Fibroblast of lung (primary cell): Measurements from ENCODE around the gene AZU1. TPM values are rescaled to one million over a fixed set of nuclear protein-coding genes. Genes with fewer than 3 reads are reported as not detected.
"Not testable (repeated sequence)": the region's sequence is repeated elsewhere in the genome, so short reads cannot be mapped to it uniquely, and the experiment has no call there.

ENCODE experiments used
- DNase-seq, 2 donors: peaks; one replicate each; pipeline versions ENCODE4 v3.0.0 to v3.0.0-alpha.2; 2010; ENCODE audit warnings: low read depth in 2 of 2
- H2AFZ ChIP-seq: 2 replicates; pipeline ENCODE4 v1.5.1; 2012; ENCODE audit warnings: low read length, control low read depth, inconsistent platforms
- H3K27ac ChIP-seq: 2 replicates; pipeline ENCODE4 v1.5.1; 2011; ENCODE audit warnings: low read length, control low read depth; ENCODE audit not compliant: insufficient read depth
- H3K27me3 ChIP-seq: 2 replicates; pipeline ENCODE4 v1.5.1; 2011; ENCODE audit warnings: mild to moderate bottlenecking, low read length; ENCODE audit not compliant: control insufficient read depth, insufficient read depth
- H3K36me3 ChIP-seq: 2 replicates; pipeline ENCODE4 v1.5.1; 2011; ENCODE audit warnings: low read length; ENCODE audit not compliant: control insufficient read depth, insufficient read depth
- H3K4me1 ChIP-seq: 2 replicates; pipeline ENCODE4 v1.5.1; 2011; ENCODE audit warnings: low read length; ENCODE audit not compliant: control insufficient read depth, insufficient read depth; ENCODE audit errors: extremely low read depth
- H3K4me2 ChIP-seq: 2 replicates; pipeline ENCODE4 v1.5.1; 2011; ENCODE audit warnings: low read length, control low read depth; ENCODE audit not compliant: insufficient read depth; ENCODE audit errors: extremely low read depth
- H3K4me3 ChIP-seq, 4 experiments: fragments of 200-600 bp in 1 of 4; sonication (generic) in 1 of 4; replicated peaks in 1 of 4; 2 replicates each; pipeline ENCODE4 v1.5.1; 2011 to 2016; ENCODE audit warnings: low read length in 4 of 4, low read depth in 3 of 4, mild to moderate bottlenecking in 3 of 4, control low read depth in 2 of 4, inconsistent platforms in 1 of 4, mixed read lengths in 1 of 4; ENCODE audit not compliant: insufficient read depth in 1 of 4; ENCODE audit errors: control extremely low read depth in 1 of 4
- H3K79me2 ChIP-seq: 2 replicates; pipeline ENCODE4 v1.5.1; 2012; ENCODE audit warnings: mild to moderate bottlenecking, low read length, inconsistent platforms; ENCODE audit not compliant: control insufficient read depth, insufficient read depth
- H3K9ac ChIP-seq: 2 replicates; pipeline ENCODE4 v1.5.1; 2011; ENCODE audit warnings: mild to moderate bottlenecking, low read length, control low read depth; ENCODE audit not compliant: insufficient read depth
- H3K9me3 ChIP-seq: 2 replicates; pipeline ENCODE4 v1.5.1; 2012; ENCODE audit warnings: low read depth, low read length; ENCODE audit not compliant: control insufficient read depth, insufficient read depth
- H4K20me1 ChIP-seq: 2 replicates; pipeline ENCODE4 v1.5.1; 2011; ENCODE audit warnings: low read length; ENCODE audit not compliant: control insufficient read depth, insufficient read depth; ENCODE audit errors: extremely low read depth
- EZH2 ChIP-seq: IDR thresholded peaks from 2 replicates; pipeline ENCODE4 v1.5.1; 2012; ENCODE audit warnings: low read length, control low read depth, mild to moderate bottlenecking; ENCODE audit errors: missing control alignments
- polyA plus RNA-seq, 2 donors: library from polyadenylated mRNA; depleted of rRNA in 1 of 2; stranded (reverse) in 1 of 2; unstranded in 1 of 2; fragments of >200 nt; gene quantifications; 2 replicates each; pipeline ENCODE4 v1.2.1, GENCODE V29; 2011 to 2012; ENCODE audit warnings: missing spikeins in 1 of 2
- total RNA-seq: library from RNA; depleted of rRNA; stranded (reverse); fragments of >200 nt; gene quantifications from 2 replicates; pipeline ENCODE4 v1.2.1, GENCODE V29; 2014
- TF ChIP-seq, protein P1 (sequence below), 2 donors: IDR thresholded peaks in 1 of 2; conservative IDR thresholded peaks in 1 of 2; 1 replicate in 1 of 2; 2 replicates in 1 of 2; pipeline ENCODE4 v1.5.1; 2011 to 2012; ENCODE audit warnings: low read length in 2 of 2, control low read depth in 1 of 2, inconsistent platforms in 1 of 2, low read depth in 1 of 2, mild to moderate bottlenecking in 1 of 2

The AZU1 gene
- total and polyA plus RNA-seq, 2 donors (not counting 1 experiment from before 2014, with no cell fraction given) = 0.17 TPM; not detected in 1

DNA sequence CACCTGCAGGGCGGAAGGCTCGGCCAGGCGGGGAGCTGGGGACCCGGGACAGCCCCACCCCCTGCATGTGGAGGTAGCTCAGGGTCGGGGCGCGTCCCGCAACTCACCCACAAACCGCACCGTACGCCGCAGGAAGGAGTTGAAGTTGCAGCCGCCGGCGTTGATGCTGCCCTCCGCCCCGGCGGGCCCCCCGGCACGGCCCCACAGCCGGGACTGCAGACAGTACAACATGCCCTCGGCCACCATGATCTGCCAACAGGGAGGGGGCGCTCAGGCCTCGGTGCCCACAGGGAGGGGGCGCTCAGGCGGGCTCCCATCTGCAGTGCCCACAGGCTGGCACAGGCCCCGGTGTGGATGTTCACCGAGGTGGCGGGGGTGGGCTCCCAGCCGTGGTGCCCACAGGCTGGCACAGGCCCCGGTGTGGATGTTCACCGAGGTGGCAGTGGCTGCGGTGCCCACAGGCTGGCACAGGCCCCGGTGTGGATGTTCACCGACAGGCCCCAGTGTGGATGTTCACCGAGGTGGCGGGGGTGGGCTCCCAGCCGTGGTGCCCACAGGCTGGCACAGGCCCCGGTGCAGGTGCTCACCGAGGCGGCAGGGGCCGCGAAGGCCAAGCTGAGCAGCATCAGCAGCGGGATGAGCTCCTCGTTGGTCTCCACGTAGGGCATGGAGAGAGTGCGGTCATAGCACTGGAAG lies 12.4 kb upstream of the AZU1 start:
- H4K20me1 ChIP-seq = no peaks in the 10 kb centered on the region
- no peaks in the 10 kb centered on the region for H3K27me3 ChIP-seq
- no peak overlapping the region for H3K4me3 ChIP-seq
- no peak for DNase-seq
- no peak overlapping the region for H2AFZ ChIP-seq
- no peaks in the 10 kb centered on the region for H3K4me1 ChIP-seq
- no peak overlapping the region for H3K27ac ChIP-seq
- H3K9me3 ChIP-seq = no peaks in the 10 kb centered on the region
- H3K36me3 ChIP-seq = peaks cover 29% of the 10 kb centered on the region
- no peak for TF ChIP-seq EZH2
- TF ChIP-seq, protein P1, sequence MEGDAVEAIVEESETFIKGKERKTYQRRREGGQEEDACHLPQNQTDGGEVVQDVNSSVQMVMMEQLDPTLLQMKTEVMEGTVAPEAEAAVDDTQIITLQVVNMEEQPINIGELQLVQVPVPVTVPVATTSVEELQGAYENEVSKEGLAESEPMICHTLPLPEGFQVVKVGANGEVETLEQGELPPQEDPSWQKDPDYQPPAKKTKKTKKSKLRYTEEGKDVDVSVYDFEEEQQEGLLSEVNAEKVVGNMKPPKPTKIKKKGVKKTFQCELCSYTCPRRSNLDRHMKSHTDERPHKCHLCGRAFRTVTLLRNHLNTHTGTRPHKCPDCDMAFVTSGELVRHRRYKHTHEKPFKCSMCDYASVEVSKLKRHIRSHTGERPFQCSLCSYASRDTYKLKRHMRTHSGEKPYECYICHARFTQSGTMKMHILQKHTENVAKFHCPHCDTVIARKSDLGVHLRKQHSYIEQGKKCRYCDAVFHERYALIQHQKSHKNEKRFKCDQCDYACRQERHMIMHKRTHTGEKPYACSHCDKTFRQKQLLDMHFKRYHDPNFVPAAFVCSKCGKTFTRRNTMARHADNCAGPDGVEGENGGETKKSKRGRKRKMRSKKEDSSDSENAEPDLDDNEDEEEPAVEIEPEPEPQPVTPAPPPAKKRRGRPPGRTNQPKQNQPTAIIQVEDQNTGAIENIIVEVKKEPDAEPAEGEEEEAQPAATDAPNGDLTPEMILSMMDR (conservative IDR thresholded peaks at IDR 0.05 in 1 of 2, IDR thresholded peaks at IDR 0.05 in 1 of 2; ENCODE audit: low read depth in 1 of 2, low read length in 2 of 2) = no peak
- no peak overlapping the region for H3K9ac ChIP-seq
- H3K4me2 ChIP-seq = no peak overlapping the region
- H3K79me2 ChIP-seq = peaks cover 2% of the 10 kb centered on the region

DNA sequence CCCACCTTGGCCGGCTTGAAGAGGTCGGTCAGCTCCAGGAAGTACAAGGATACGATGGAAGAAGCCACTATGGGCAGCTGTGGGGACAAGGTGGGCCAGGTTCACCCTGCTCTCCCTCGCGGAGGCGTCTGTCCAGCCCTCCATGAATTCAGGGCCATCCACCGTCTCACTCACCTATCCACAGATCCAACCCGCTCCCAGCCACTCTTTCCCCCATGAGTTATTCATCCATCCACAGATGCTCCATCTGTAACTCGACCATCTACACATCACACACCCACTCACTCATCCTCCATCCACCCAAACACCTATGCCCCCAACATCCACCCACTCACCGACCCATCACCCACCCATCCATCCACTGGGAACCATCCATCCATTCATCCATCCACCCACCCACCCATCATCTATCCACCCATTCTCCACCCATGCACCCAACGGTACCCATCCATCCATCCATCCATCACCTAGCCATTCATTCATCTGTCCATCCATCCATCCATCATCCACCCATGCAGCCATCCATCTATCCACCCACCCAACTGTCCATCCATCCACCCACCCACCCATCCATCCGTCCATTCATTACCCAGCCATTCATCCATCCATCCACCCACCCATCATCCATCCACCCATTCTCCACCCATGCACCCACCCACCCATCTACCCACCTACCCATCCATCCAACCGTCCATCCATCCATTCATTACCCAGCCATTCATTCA lies 11.7 kb upstream of the AZU1 start:
- no peak for DNase-seq
- no peak overlapping the region for H3K9ac ChIP-seq
- H3K4me1 ChIP-seq = no peaks in the 10 kb centered on the region
- peaks cover 24% of the 10 kb centered on the region for H3K36me3 ChIP-seq
- no peak for TF ChIP-seq EZH2
- TF ChIP-seq, protein P1 (conservative IDR thresholded peaks at IDR 0.05 in 1 of 2, IDR thresholded peaks at IDR 0.05 in 1 of 2; ENCODE audit: low read depth in 1 of 2, low read length in 2 of 2) = no peak
- H3K27ac ChIP-seq = no peak overlapping the region
- no peaks in the 10 kb centered on the region for H3K27me3 ChIP-seq
- no peaks in the 10 kb centered on the region for H3K9me3 ChIP-seq
- no peaks in the 10 kb centered on the region for H3K79me2 ChIP-seq
- no peak overlapping the region for H2AFZ ChIP-seq
- H3K4me3 ChIP-seq = no peak overlapping the region
- no peak overlapping the region for H3K4me2 ChIP-seq
- H4K20me1 ChIP-seq = no peaks in the 10 kb centered on the region

DNA sequence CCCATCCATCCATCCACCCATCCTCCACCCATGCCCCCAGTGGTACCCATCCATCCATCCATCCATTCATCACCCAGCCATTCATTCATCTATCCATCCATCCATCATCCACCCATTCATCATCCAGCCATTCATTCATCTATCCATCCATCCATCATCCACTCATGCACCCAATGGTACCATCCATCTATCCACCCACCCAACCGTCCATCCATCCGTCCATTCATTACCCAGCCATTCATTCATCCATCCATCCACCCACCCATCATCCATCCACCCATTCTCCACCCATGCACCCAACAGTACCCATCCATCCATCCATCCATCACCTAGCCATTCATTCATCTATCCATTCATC lies 11.2 kb upstream of the AZU1 start:
- H3K36me3 ChIP-seq = peaks cover 21% of the 10 kb centered on the region
- no peak overlapping the region for H3K4me2 ChIP-seq
- H3K27me3 ChIP-seq = no peaks in the 10 kb centered on the region
- no peaks in the 10 kb centered on the region for H3K4me1 ChIP-seq
- H2AFZ ChIP-seq = no peak overlapping the region
- no peak overlapping the region for H3K27ac ChIP-seq
- H3K9me3 ChIP-seq = no peaks in the 10 kb centered on the region
- H3K9ac ChIP-seq = no peak overlapping the region
- TF ChIP-seq EZH2 = no peak
- TF ChIP-seq, protein P1 (conservative IDR thresholded peaks at IDR 0.05 in 1 of 2, IDR thresholded peaks at IDR 0.05 in 1 of 2; ENCODE audit: low read depth in 1 of 2, low read length in 2 of 2) = no peak
- H3K4me3 ChIP-seq = no peak overlapping the region
- no peaks in the 10 kb centered on the region for H3K79me2 ChIP-seq
- no peaks in the 10 kb centered on the region for H4K20me1 ChIP-seq
- no peak for DNase-seq

DNA sequence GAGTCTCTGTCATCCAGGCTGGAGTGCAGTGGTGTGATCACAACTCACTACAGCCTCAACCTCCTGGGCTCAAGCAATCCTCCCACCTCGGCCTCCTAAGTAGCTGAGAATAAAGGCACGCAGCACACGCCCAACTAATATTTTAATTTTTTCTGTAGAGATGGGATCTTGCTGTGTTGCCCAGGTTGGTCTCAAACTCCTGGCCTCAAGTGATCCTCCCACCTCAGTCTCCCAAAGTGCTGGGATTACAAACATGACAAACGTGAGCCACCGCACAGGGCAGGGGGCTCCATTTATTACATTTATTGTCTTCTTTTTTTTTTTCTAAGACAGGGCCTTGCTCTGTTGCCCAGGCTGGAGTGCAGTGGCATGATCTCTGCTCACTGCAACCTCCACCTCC lies 7.4 kb upstream of the AZU1 start:
- not testable (repeated sequence) for DNase-seq, H3K27ac ChIP-seq, H3K4me2 ChIP-seq, H3K4me1 ChIP-seq, H3K79me2 ChIP-seq, H3K27me3 ChIP-seq, H3K9ac ChIP-seq, H2AFZ ChIP-seq, H3K4me3 ChIP-seq, H3K36me3 ChIP-seq, H3K9me3 ChIP-seq, H4K20me1 ChIP-seq
